ENCODE measurements around the gene CSNK1G2.
A peak's percentile ranks its signal among the peaks of the same experiment; 100 is the strongest.

The CSNK1G2 gene

DNA sequence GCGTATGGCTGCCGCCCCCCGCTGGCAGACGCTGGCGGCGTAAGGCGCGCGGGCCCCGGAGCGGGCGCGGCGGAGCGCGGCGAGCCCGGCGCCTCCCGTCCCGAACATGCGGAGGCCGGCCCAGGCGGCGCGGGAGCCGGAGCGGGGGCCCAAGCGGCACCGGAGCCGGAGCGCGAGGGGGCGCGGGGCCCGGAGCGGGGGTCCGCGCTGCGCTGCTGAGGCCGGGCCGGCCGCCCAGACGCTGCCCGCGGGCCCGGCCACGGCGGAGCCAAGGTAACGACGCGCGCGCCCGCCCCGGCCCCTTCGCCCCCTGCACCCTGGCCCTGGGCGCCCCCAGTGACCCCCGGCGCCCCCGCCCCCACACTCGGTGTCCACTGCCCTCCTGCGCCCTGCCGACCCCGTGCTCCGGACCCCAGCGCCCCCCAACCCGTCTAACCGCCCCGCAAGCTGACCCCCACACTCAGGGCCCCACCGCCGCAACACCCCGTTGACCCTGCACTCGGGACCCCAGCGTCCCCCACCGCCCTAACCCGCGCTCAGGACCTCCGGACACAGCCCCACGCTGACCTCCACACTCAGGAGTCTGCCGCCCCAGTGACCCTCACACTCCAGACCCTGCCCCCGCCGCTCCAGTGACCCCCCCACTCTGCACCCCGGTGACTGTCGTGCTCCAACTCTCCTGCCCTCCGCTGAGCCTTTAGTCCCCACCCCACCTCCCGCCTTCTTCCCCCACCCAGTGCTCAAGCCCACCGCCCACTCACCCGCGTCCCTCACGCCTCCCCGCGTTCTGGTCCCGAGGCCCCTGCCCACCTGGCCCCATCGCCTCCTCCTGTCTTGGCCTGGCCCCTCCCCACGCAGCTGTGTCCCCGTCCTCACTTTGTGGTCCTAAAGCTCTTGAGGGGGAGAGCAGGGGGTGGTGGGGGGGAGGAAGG is at the start of gene CSNK1G2:
TSS of gene CSNK1G2 (plus strand) at position 27 of the 932 bp plus-strand sequence. CDS start 28,601 bp downstream, outside the sequence.
- FAIRE-seq = no peak
- DNase-seq (ENCODE audit: insufficient read length, low spot score) = no peak
- TF ChIP-seq, protein P1, sequence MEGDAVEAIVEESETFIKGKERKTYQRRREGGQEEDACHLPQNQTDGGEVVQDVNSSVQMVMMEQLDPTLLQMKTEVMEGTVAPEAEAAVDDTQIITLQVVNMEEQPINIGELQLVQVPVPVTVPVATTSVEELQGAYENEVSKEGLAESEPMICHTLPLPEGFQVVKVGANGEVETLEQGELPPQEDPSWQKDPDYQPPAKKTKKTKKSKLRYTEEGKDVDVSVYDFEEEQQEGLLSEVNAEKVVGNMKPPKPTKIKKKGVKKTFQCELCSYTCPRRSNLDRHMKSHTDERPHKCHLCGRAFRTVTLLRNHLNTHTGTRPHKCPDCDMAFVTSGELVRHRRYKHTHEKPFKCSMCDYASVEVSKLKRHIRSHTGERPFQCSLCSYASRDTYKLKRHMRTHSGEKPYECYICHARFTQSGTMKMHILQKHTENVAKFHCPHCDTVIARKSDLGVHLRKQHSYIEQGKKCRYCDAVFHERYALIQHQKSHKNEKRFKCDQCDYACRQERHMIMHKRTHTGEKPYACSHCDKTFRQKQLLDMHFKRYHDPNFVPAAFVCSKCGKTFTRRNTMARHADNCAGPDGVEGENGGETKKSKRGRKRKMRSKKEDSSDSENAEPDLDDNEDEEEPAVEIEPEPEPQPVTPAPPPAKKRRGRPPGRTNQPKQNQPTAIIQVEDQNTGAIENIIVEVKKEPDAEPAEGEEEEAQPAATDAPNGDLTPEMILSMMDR (IDR thresholded peaks at IDR 0.05; ENCODE audit: insufficient read depth, missing control alignments) = peak; percentile 11

DNA sequence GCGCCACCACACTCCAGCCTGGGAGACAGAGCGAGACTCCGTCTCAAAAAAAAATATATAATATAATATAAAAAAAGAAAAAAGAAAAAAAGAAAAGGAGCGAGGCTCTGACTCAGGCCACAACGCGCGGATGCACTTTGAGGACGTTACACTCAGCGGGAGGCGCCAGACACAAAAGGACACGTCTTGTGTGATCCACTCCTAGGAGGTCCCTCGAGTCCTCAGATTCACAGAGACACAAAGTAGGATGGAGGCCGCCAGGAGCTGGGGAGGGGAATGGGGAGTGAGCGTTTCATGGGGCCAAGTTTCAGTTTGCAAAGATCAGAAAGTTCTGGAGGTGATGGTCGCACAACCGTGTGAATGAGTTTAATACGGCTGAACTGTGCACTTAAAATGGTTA is 47.2 kb upstream of the CSNK1G2 start:
- TF ChIP-seq, protein P1 (IDR thresholded peaks at IDR 0.05; ENCODE audit: insufficient read depth, missing control alignments) = no peak
- DNase-seq (ENCODE audit: insufficient read length, low spot score) (no peak), FAIRE-seq (no peak)

DNA sequence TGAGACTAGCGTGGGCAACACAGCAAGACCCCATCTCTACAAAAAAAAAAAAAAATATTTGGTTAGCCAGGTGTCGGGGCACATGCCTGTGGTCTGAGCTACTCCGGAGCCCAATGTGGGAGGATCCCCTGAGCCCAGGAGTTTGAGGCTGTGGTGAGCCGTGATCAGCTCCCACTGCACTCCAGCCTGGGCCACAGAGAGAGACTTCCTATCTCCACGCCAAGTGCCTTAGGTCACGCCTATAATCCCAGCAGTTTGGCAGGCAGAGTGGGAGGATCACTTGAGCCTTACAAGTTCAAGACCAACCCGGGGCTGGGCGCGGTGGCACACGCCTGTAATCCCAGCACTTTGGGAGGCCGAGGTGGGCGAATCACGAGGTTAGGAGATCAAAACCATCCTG is 44.5 kb upstream of the CSNK1G2 start:
- FAIRE-seq (no peak), DNase-seq (ENCODE audit: insufficient read length, low spot score) (no peak)

GRCh38 chr19:1901940-1902404 is 39.0 kb upstream of the CSNK1G2 start:
- no peak for FAIRE-seq
- TF ChIP-seq, protein P1 (IDR thresholded peaks at IDR 0.05; ENCODE audit: insufficient read depth, missing control alignments) = no peak
- no peak for DNase-seq (ENCODE audit: insufficient read length, low spot score)

More for the DNA sequence above, 44.5 kb upstream of the CSNK1G2 start:
- TF ChIP-seq, protein P1 (IDR thresholded peaks at IDR 0.05; ENCODE audit: insufficient read depth, missing control alignments) = no peak

DNA sequence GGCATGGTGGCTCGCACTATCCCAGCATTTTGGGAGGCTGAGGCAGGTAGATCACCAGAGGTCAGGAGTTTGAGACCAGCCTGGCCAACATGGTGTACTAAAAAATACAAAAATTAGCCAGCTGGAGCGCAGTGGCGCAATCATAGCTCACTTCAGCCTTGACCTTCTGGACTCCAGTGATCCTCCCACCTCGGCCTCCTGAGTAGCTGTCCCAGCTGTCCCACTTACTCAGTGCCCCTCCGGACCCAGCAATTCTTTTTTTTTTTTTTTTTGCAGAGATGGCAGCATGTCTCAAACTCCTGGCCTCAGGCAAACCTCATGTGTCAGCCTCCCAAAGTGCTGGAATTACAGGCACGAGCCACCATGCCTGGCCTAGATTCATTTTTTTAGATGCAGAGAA is 38.0 kb upstream of the CSNK1G2 start:
- DNase-seq (ENCODE audit: insufficient read length, low spot score) = no peak
- FAIRE-seq = no peak
- TF ChIP-seq, protein P1 (IDR thresholded peaks at IDR 0.05; ENCODE audit: insufficient read depth, missing control alignments) = no peak

DNA sequence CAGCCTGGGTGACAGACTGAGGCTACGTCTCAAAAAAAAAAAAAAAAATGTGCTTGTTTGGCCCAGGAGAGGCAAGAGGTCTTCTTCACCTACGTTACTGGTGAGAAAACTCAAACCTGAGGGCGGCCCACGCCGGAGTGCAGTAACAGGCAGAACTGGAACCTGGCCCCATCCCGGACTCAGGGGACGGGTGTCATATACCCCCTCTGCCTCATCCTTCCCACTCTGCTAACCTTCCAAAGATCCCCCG is 36.2 kb upstream of the CSNK1G2 start:
- DNase-seq (ENCODE audit: insufficient read length, low spot score) (no peak), FAIRE-seq (no peak)
- TF ChIP-seq, protein P1 (IDR thresholded peaks at IDR 0.05; ENCODE audit: insufficient read depth, missing control alignments) = no peak
